GM21723 (cell line): ENCODE measurements around the gene LAMC2.
"Not testable (repeated sequence)": the region's sequence is repeated elsewhere in the genome, so short reads cannot be mapped to it uniquely, and the experiment has no call there.

Experiments
- ATAC-seq: cut with Tn5 transposase; IDR thresholded peaks from one replicate; pipeline ENCODE4 v1.9.1; 2021; ENCODE audit warnings: mild to moderate bottlenecking, moderate library complexity; ENCODE audit not compliant: unreplicated experiment

Gene LAMC2

DNA sequence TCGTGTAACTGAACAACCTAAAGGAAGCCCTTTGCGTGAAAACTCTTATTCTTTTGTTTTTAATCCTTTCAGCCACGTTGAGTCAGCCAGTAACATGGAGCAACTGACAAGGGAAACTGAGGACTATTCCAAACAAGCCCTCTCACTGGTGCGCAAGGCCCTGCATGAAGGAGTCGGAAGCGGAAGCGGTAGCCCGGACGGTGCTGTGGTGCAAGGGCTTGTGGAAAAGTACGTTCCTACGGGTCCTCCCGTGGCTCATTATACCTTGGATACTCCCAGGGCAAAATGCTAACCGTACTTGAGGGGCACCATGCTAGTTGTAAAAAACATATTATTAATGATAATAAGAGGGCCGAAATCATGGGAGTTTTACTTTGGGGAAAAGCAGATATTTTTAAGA, 49.4 kb downstream of the LAMC2 start:
- ATAC-seq: no peak

DNA sequence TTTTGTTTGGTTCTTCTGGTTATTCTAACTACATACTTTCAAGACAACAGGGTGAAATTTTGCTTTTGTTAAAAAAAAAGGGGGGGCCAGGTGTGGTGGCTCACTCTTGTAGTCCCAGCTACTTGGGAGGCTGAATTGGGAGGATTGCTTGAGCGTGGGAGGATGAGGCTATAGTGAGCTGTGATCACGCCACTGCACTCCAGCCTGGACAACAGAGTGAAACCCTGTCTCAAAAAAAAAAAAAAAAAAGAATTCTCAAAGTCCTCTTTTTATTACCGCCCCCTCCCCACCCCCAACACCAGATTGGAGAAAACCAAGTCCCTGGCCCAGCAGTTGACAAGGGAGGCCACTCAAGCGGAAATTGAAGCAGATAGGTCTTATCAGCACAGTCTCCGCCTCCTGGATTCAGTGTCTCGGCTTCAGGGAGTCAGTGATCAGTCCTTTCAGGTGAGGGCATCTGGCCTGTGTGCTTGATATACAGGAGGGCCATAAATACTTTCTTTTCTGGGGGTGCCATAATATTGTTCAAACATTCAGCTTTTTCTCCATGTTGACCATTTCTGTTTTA, 50.2 kb downstream of the LAMC2 start:
- no peak for ATAC-seq

DNA sequence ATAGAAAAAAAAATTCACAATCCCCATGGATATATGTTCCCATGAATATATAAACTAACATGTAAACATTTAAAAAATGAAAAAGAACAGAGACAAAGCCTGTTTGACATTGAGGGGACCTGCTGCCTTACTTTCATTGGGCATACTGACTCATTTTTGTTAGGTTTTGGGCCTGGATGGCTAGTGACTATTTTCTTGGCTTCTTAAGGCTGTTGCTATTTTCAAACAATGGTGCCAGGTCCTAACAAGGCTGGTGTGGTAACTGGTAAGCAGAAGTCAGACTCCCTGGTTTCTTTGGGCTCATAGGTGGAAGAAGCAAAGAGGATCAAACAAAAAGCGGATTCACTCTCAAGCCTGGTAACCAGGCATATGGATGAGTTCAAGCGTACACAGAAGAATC, 51.0 kb downstream of the LAMC2 start:
- ATAC-seq: no peak

DNA sequence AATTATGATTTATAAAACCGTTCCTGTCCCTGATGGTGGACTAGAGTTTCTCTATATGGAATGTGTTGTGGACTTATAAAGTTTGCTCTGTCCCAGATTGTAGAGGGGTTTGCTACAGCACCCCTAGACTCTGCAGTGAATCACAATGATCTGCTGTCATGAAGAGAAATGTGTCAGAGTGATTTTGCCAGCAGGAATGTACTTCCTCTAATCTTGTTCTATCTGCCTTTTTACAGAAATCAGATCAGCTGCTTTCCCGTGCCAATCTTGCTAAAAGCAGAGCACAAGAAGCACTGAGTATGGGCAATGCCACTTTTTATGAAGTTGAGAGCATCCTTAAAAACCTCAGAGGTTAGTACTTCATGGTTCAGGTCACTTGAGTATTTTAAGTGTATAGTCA, 52.0 kb downstream of the LAMC2 start:
- ATAC-seq: no peak

DNA sequence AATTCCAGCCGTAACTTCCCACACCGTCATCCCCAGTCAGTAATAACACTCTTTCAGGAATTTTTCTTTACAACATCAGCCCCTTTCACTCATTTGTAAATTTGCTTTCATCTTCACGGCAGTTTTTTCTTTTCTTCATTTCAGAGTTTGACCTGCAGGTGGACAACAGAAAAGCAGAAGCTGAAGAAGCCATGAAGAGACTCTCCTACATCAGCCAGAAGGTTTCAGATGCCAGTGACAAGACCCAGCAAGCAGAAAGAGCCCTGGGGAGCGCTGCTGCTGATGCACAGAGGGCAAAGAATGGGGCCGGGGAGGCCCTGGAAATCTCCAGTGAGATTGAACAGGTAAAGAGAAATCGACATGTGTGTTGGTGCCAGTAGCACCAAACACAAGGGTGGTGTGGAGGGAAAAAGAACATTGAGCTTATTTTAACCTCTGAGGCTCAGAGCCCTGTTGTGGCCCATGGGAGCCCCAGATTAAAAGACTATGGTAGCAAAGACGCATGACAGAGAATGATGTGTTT, 53.2 kb downstream of the LAMC2 start:
- ATAC-seq: no peak

DNA sequence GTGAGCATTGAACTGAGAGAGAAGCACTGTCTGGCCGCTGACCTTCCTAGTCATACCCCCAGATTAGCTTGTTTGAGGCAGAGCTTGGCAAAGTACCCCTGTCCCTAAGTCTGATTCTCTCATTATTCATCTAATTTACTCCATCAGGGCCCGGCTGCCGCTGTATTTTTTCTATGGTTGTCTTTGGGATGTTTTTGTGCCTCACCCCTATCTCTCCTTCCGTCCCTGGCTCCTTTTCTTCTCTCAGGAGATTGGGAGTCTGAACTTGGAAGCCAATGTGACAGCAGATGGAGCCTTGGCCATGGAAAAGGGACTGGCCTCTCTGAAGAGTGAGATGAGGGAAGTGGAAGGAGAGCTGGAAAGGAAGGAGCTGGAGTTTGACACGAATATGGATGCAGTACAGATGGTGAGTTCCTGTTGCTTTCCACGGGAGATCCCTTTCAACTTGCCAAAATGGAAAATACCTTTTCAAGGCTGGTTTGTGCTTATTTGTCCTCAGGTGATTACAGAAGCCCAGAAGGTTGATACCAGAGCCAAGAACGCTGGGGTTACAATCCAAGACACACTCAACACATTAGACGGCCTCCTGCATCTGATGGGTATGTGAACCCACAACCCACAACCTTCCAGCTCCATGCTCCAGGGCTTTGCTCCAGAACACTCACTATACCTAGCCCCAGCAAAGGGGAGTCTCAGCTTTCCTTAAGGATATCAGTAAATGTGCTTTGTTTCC, 53.9 kb downstream of the LAMC2 start:
- no peak for ATAC-seq

DNA sequence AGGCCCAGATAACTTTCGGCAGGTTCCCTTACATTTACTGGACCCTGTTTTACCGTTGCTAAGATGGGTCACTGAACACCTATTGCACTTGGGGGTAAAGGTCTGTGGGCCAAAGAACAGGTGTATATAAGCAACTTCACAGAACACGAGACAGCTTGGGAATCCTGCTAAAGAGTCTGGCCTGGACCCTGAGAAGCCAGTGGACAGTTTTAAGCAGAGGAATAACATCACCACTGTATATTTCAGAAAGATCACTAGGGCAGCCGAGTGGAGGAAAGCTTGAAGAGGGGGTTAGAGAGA, 54.4 kb downstream of the LAMC2 start:
- ATAC-seq: no peak

DNA sequence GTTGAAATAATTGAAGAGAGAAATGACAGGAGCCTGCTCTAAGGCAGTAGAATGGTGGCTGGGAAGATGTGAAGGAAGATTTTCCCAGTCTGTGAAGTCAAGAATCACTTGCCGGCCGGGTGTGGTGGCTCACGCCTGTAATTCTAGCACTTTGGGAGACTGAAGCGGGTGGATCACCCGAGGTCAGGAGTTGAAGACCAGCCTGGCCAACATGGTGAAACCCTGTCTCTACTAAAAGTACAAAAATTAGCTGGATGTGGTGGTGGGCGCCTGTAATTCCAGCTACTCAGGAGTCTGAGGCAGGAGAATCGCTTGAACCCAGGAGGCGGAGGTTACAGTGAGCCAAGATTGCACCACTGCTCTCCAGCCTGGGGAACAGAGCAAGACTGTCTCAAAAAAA, 54.8 kb downstream of the LAMC2 start:
- not testable (repeated sequence) for ATAC-seq

DNA sequence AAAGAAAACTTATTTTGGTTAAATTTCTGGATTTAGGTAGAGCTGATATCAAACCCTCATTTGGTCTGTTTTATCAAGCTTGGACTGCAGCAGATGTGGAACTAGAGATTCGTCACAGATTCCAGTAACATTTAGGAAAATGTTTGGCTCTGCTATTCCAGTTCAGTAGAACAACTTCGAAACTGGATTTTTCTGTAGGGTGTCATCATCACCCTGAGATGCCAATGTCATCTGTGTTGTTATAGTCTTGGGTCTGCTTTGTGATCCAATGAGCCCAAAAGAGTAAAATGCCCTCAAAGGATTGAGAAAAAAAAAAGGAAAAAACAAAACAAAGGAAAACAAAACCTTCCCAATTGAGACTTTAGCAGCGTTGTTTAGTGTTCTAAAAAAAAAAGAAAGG, 55.4 kb downstream of the LAMC2 start:
- no peak for ATAC-seq

DNA sequence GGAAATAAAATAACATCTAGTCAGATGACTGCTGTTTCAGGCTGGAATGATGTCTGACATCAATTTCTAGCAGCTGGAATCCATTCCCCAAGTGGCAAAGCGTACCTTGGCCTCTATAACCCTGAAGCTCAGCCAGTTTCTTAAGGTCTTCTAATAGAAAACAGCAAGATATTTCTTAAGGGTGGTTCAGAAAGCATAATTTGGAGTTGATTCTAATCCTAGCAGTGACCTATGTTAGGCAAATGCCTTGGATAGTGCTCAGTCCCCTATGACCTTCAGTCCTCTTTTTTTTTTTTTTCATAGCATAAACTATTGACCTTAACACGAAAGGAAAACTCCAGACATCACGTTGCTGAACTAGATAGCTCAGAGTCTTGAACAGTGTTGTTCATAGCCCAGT, 56.5 kb downstream of the LAMC2 start:
- no peak for ATAC-seq

DNA sequence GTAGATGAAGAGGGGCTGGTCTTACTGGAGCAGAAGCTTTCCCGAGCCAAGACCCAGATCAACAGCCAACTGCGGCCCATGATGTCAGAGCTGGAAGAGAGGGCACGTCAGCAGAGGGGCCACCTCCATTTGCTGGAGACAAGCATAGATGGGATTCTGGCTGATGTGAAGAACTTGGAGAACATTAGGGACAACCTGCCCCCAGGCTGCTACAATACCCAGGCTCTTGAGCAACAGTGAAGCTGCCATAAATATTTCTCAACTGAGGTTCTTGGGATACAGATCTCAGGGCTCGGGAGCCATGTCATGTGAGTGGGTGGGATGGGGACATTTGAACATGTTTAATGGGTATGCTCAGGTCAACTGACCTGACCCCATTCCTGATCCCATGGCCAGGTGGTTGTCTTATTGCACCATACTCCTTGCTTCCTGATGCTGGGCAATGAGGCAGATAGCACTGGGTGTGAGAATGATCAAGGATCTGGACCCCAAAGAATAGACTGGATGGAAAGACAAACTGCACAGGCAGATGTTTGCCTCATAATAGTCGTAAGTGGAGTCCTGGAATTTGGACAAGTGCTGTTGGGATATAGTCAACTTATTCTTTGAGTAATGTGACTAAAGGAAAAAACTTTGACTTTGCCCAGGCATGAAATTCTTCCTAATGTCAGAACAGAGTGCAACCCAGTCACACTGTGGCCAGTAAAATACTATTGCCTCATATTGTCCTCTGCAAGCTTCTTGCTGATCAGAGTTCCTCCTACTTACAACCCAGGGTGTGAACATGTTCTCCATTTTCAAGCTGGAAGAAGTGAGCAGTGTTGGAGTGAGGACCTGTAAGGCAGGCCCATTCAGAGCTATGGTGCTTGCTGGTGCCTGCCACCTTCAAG, 57.3 kb downstream of the LAMC2 start:
- ATAC-seq: no peak

DNA sequence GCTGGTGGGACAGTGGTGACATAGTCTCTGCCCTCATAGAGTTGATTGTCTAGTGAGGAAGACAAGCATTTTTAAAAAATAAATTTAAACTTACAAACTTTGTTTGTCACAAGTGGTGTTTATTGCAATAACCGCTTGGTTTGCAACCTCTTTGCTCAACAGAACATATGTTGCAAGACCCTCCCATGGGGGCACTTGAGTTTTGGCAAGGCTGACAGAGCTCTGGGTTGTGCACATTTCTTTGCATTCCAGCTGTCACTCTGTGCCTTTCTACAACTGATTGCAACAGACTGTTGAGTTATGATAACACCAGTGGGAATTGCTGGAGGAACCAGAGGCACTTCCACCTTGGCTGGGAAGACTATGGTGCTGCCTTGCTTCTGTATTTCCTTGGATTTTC, 58.4 kb downstream of the LAMC2 start:
- no peak for ATAC-seq

DNA sequence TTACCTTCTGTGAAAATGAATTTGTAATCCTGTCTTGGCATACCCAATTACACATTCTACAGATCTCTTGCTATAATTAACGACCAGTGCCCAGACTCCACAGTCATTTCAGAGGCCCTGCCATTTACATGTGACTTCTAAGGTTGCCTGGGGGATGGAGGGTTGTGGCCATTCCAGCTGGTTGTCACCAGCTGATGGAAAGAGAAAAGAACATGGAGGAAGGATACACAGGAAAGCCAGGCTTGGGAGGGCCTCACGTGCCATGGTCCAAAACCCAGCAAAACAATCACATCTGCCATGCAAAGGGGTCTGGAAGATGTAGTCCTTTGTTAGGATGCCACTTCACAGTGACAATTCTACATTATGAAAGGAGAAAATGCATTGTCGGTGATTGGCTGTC, 59.3 kb downstream of the LAMC2 start:
- no peak for ATAC-seq

DNA sequence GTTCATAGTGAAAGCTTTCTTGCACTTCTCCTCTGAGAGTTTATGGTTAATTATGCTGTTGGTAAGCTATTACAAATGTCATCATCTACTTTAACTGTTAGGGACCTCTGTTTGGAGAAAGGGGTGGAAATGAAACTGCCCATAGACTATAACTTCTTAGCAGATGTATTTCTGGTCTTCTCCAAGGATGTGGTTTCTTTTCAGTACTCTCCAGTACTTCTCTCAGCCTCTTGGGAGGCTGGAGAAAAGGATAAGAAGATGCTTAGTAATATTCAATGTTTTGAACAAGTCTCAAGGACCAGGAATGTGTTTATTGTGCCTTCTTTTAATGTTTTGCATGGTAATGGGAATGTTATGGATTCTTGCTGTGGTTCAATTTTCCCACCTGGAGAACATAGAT, 60.4 kb downstream of the LAMC2 start:
- ATAC-seq: no peak

DNA sequence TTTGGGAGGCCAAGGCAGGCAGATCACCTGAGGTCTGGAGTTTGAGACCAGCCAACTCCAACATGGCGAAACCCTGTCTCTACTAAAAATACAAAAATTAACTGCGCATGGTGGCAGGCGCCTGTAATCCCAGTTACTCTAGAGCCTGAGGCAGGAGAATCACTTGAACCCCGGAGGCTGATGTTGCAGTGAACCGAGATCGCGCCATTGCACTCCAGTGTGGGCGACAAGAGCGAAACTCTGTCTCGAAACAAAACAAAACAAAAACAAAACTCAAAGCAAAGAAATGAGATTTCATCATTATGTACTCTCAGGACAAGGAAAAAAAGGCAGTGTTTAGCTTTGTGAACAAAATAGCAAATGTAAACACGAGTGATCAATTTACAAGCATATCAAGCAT, 61.0 kb downstream of the LAMC2 start:
- no peak for ATAC-seq

DNA sequence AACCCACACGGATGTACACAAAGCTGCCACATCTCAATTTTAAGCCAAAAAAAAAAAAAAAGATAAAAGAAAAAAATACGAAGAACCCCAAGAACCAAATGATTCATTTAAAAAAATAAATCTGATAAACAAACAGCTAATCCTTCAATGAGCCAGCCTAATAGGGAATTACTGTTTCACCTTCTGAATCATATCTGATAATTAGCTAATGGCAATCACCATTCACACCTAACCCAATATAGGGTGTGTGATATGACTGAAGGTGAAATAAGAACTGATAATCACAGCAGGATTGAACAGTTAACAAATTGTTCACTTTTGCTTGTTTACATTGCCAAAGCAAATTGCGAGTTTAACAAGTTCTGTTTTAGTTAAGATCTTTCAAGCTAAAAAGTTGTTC, 61.4 kb downstream of the LAMC2 start:
- no peak for ATAC-seq

DNA sequence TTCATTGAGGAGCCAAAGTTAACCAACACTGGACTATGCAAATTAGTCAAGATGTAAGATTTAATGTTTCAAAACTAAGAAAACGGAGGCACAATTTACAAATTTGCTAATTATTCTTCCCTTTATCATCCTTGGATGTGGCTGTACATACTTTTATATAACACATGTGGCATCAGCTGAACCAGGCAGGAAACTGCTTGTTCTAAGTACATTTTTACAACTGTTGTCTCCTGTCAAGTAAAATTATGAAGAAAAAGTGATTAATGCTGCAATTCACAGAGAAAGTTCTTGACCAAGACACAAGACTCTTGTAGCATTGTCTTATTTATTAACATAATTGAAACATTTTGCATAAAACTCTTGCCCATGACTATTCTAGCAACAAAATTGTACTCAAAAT, 61.9 kb downstream of the LAMC2 start:
- ATAC-seq: no peak

DNA sequence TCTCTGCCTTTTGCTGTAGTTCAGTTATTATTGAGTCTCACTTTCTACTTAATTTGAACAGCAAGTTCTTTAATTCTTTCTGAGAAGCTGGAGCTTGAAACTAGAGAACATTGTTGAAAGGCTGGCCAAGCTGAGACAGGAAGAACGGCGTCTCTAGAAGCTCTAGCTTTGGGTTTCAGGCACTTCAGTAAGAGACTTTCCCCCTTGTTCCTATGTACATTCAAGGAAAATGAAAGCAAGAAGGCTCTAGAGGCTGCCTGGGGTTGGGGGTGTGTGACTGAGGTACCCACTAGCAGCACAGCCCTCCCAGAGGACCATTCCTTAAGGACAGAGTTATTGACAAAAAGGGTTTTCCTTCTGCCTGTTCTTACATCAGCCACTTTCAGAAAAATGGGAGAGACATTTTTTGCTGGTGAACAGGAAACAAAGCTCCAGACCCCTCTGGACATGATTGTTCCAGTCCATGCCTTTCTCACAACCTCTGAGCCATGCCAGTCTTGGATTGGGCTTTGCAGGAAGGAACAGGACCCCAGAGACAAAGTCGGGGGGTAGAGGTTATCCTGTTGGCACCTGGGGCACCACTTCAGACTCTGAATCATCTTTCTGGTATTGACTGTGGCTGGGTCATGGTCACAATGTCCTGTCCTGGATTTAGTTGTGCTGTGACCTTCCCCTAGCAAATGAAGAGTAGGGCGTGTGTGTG, 63.1 kb downstream of the LAMC2 start:
- ATAC-seq: no peak

DNA sequence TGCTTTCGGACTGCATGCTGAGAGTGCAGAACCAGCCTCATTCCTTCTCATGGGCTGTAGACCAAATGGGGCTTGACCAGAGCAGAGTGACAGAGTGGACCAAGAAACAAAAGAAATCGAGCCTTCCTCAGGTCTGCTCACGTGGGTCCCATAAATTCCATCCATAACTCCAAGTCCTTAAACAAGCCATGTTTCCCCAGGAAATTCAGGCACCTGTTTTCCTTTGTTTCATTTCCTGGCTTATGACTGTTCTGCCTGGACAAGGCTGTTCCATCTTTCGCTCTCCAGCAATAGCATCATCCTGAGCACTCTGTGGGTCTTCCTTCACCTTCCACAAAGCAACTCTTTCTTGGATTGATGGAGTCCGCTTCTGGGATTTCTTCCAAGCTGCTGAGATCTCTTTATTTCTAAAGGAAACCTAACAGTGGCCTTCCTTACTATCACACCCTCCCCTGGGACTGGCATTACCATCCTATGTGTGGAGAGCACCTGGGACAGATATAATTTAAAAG, 63.9 kb downstream of the LAMC2 start:
- ATAC-seq: no peak

DNA sequence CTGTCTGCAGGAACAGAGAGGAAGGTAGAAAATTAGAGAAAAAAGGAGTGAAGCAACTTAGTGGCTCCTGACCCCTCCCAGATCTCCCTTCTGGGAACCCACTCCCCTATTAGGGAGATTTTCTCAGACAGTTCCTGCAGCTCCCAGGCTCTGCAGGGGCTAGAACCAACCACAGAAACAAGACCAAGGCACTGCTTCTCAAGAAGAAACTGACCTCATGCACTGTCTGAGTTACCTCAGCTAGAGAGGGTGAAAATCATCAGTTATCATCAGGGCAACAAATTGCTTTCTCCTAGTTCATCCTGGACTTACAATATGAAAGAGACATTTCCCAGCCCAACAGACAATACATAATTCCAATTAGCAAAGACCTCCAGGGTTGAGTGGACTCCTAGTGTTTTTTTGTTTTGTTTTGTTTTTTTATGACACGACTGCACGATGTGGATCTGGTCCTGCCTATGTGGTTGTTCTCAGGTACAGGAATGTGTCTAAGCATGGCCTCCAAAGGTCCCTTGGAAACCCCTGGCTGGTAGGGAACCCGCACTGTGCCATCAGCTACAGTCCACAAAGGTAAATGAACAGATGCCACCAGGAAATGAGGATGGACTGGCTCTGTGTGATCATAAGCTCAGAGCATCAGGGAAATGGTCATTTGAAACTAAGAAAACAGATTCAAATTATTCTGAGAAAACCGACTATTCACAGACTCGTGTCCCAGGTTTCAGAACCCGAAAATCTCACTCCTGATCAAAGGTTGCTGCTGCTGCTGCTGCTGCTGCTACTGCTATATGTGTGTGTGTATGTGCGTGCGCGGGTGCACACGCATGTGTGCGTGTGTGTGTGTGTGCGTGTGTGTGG, 65.3 kb downstream of the LAMC2 start:
- ATAC-seq: no peak
